ENCODE results near the gene IMMP2L.

- TF ChIP-seq CTCF (IDR thresholded peaks at IDR 0.05) (no peak), POLR2A (IDR thresholded peaks at IDR 0.05) (no peak)
Observed at GRCh38 chr7:111264111-111264868, 298.0 kb downstream of the IMMP2L start.

Data from thyroid gland (tissue), 4 donors.